ENCODE measurements around the gene ENAH.
"Not testable (repeated sequence)": the region's sequence is repeated elsewhere in the genome, so short reads cannot be mapped to it uniquely, and the experiment has no call there.

ENAH gene

GRCh38 chr1:225674381-225674780, 21.5 kb upstream of the ENAH start:
- no peak for DNase-seq (ENCODE audit: low read depth)

GRCh38 chr1:225670806-225671733, 18.1 kb upstream of the ENAH start:
- no peak for DNase-seq (ENCODE audit: low read depth)

DNA sequence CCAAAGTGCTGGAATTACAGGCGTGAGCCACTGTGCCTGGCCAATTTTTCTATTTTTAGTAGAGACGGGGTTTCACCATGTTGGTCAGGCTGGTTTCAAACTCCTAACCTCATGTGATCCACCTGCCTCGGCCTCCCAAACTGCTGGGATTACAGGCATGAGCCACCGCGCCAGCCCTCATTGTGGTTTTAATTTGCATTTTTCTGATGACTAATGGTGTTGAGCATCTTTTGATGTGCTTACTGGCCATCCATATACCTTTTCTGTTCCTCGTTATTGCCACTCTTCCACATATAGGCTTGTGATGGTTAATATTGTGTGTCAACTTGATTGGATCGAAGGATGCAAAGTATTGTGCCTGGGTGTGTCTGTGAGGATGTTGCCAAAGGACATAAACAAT, 17.4 kb upstream of the ENAH start:
- DNase-seq (ENCODE audit: low read depth) = no peak

- no peak for DNase-seq (ENCODE audit: low read depth)
These were observed 15.3 kb upstream of the ENAH start for GRCh38 chr1:225668222-225668621.

- DNase-seq (ENCODE audit: low read depth) = no peak
These were observed 14.4 kb upstream of the ENAH start for GRCh38 chr1:225667362-225667761.

- no peak for DNase-seq (ENCODE audit: low read depth)
These were observed 13.6 kb upstream of the ENAH start for GRCh38 chr1:225666495-225666894.

- no peak for DNase-seq (ENCODE audit: low read depth)
These were observed 11.8 kb upstream of the ENAH start for GRCh38 chr1:225664762-225665161.

DNA sequence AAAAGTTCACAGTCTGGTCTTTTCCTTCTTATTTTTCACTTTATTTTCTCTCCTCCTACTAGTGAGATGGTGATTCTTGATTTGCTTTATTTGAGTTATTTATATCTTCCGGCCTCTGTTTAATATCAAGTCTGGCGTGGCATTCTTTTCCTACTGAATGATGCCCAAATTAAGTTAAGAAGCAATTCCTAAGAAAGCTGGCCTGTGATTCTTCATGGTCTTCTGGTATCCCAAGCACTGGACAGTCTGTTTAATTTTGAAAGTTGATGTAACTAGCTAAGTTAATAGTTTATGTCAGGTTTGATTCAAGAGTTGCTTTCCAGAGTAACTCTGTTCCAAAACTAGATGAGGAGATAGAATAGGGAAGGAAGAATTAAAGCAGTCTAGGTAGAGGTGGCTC, 9.2 kb upstream of the ENAH start:
- DNase-seq (ENCODE audit: low read depth) = no peak

DNA sequence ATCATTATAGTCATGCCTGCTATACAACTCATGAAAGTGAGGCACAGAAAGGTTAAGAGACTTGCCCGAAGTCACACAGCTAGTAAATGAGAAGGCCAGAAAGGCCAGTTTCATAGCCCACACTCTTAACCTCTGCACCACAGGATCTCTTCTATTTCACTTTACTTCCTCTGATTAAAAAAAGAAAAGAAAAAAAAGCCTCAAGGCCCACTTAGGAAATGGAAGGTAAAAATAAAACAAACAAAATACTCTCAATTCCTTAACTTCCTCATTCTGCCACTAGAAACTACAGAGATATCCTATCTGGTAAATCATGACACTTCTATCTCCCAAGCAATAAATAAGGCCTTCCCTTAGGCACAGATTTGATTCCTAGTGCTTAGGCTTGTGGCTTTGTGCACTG, 7.6 kb upstream of the ENAH start:
- DNase-seq (ENCODE audit: low read depth) = no peak

- DNase-seq (ENCODE audit: low read depth) = no peak
These were observed 5.1 kb upstream of the ENAH start for GRCh38 chr1:225658041-225658440.

DNA sequence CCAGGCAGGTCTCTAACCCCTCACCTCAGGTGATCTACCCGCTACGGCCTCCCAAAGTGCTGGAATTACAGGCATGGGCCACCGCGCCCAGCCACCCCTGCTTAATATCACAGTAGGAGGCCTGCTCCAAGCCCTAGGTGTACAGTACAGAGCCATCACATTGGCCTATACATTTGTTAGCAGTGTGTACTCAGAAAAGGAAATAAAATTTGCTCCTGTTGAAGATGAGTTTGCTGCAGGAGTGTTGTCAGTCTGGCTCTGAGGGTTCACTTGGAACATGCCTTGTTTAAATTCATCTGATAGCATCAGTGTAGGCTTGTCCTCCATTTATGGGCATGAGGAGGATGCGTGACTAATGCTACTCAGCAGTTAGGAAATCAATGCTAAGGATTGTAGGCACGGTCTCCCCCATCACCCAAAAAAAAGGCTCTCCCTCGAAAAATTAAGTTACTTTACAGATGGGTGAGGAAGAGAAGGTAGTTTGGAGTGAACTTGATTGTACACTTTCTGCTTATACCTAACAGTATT, 4.6 kb upstream of the ENAH start:
- DNase-seq (ENCODE audit: low read depth) = no peak

- not testable (repeated sequence) for DNase-seq (ENCODE audit: low read depth)
These were observed 3.3 kb upstream of the ENAH start for GRCh38 chr1:225656259-225656655.

- no peak for DNase-seq (ENCODE audit: low read depth)
These were observed 2.8 kb upstream of the ENAH start for GRCh38 chr1:225655509-225656258.

GRCh38 chr1:225654688-225655508, 2.0 kb upstream of the ENAH start:
- DNase-seq (ENCODE audit: low read depth) = no peak

- no peak for DNase-seq (ENCODE audit: low read depth)
These were observed 1.3 kb upstream of the ENAH start for GRCh38 chr1:225654277-225654597.

DNA sequence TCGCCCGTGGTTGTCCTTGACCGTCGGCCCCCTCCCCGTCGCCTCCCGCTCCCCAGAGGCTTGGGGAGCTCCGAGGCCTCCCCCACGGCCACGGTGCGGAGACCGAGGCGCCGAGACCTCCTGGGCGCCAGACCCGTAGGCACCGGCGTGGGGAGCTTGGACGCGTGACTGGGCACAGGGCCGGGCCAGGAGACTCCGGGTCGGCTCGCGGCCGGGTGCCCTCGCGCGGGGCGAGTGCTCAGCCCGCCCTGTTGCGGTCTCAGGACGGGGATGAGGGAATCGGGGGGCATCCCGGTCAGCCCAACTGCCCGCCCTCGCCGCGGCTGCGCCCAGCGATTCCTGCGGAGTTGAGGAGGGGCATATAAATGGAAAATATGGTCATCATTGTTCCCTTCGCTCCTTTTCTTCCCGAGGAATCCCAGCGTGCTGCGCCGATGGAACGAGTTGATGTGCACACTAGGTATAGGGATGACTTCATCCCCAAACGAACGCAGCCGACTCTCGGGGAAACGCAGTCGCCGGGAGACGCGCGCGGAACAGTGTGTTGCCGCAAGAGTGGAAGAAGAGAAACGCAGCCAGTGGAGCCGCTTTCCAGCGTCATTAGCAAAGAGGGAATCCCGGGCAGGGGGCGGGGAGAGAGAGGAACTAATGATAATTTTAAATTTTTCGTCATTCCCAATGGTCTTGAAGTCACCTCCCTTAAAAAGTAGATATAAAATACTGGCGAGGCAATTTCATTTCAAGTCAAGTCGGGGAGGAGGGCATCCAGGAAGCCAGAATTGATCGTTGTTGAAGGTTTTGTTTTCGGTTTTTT, 747 bp upstream of the ENAH start:
- no peak for DNase-seq (ENCODE audit: low read depth)

- no peak for DNase-seq (ENCODE audit: low read depth)
These were observed 823 bp downstream of the ENAH start for GRCh38 chr1:225651872-225652728.

DNA sequence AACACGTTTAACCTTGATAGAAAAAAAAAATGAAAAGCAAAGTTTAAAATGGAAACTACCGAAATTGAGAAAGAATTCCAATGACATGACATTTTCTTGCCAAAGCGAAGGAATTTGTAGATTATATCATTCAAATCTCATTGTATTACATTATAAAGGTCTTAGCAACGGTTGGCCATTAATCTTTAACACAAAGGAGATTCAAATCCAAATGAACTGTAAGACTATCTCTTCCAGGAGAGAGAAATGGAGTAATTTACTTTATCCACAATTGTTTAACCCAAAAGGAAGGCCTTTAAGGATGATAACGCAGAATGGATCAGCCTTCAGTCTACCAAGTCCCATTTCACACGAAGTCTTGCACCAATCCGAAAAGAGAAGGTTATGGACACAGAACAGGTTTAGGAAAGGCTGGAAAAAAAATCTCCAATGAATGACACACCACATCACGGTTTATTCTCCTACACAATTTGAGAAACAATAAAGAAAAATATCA, 1.5 kb downstream of the ENAH start:
- DNase-seq (ENCODE audit: low read depth) = no peak

GRCh38 chr1:225650179-225650578, 2.7 kb downstream of the ENAH start:
- no peak for DNase-seq (ENCODE audit: low read depth)

DNA sequence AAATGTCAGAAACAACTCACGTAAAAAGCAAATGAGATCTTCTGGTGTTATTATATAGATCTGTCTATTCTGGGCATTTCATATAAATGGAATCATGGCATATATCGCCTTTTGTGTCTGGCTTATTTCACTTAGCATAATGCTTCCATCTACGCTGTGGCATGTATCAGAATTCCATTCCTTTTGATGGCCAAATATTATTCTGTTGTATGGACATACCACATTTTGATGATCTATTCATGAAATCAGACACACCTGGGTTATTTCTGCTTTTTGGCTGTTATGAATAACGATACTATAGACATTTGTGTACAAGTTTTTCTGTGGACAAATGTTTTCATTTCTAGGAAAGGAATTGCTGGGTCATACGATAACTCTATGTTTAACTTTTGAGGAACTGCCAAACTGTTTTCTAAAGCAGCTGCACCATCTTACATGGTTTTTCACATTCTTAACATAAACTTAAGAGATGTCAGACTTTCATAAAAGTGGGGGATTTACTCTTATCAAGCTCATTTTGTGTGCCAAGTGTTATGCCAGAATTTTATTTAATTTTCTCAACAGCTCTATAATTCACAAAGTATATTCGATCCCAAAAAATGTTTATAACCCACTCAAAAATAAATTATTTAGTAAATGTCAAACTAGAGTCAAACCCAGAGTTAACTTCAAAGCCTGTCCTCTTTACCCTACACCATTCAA, 7.6 kb downstream of the ENAH start:
- no peak for DNase-seq (ENCODE audit: low read depth)
